SW480 (cell line): ENCODE data around the gene ERICH3.

Experiments
- DNase-seq: peaks from one replicate; pipeline ENCODE4 v3.0.0-alpha.2; 2016; ENCODE audit warnings: low spot score

The ERICH3 gene

GRCh38 chr1:74673351-74674111 lies at the start of gene ERICH3:
ERICH3 (minus strand) TSS chr1:74673792; CDS start chr1:74673519, 273 bp downstream.
- DNase-seq, result no peak

- DNase-seq, result no peak
Measured at GRCh38 chr1:74717626-74718025, 44.0 kb upstream of the ERICH3 start.

DNA sequence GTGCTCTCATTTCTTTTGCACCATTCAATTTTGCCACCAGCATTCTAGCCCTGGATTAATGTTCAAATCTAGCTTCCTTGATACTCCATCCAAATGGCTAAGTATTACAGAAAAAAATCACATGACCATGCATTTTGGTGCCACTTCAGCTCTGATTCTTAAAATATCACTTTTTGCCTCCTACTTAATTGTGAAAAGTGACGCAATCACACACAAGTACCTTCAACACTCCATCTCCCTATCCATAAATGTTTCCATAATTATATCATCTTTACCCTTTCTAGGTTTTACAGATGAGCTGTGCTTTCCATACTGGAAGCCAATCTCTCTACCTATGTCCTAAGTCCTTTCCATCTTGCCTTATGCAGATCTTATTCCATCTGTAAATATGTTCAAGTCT lies 43.2 kb upstream of the ERICH3 start:
- DNase-seq, result no peak

GRCh38 chr1:74715806-74716205 lies 42.2 kb upstream of the ERICH3 start:
- no peak for DNase-seq

DNA sequence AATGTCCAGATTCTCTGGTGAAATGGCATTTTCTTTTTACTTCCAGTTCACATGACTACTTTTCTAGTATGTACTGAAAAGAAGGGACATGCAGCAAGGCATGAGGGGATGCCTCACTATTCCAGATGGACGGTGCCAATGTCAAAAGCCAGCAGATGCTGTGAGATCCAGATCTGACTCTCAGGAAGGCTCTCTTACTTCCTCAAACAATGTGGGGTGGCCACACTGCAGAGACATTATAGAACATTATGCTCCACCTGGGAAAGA lies 41.6 kb upstream of the ERICH3 start:
- no peak for DNase-seq

GRCh38 chr1:74714429-74715235 lies 41.0 kb upstream of the ERICH3 start:
- DNase-seq, result no peak

- DNase-seq, result no peak
Measured at GRCh38 chr1:74713849-74714248, 40.3 kb upstream of the ERICH3 start.

DNA sequence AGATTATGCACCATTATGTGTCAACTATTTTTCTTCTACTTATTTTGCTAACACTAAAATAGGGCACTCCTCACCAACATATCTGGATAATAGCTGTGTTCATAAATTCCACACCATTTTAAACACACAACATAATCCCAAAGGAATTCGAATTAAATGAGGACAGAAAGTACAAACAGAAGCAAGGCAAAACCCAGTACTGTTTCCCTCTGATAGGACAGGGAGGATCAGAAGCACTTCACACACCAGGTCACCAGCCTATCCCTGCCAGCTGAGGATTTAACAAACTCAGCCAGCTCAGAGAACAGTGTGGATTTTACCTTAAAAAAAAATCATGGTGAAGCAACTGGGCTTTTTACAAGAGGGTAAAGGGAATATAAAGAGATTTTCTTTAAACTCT lies 39.3 kb upstream of the ERICH3 start:
- DNase-seq, result no peak

GRCh38 chr1:74703386-74704182 lies 30.0 kb upstream of the ERICH3 start:
- DNase-seq, result no peak

DNA sequence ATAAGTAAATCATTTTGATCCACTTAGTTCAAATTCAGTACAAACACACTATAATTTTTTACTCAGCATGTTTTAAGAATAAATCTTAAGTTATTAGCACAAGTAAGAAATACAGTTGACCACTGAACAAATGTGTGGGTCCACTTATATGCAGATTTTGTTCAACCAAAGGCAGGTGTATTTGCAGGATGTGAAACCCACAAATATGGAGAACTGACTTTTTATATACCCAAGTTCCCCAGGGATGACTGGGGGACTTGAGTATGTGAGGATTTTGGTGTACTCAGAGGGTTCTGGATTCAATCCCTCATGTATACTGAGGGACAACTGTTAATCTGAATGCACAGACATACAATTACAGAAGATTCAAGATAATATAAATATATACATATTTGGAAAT lies 25.7 kb upstream of the ERICH3 start:
- no peak for DNase-seq

GRCh38 chr1:74697832-74698231 lies 24.2 kb upstream of the ERICH3 start:
- no peak for DNase-seq

DNA sequence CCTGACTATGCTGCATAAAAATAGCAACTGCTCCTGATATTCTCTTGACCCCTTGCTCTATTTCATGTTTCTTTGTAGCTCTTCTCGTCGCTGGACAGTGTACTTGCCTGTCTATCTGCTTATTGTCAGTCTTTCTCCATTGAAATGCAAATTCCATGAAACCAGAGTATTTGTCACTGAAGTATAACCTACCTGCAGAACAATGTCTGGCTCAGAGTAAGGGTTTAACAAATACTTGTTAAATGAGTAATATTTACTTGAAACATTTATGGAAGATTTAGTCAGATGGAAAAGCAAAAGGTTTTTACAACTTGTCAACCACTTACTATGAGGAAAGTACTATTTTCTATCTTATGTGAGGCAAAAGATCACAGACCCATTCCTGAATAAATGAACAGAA lies 19.9 kb upstream of the ERICH3 start:
- no peak for DNase-seq

DNA sequence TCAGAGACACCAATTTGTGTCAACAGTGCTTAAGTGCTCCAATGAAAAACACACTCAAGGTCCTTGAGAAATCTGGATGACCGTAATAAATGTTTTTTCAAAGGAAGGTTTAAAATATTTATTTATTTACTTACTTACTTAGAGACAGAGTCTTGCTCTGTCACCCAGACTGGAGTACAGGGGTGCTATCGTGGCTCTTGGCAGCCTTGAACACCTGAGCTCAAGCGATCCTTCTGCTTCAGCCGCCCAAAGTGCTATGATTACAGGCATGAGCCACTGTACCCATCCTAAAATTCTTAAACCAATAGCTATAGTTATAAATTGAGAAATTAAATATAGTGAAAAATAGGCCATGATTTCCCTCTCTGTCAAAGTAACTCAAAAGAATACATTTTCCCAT lies 17.3 kb upstream of the ERICH3 start:
- DNase-seq, result no peak

DNA sequence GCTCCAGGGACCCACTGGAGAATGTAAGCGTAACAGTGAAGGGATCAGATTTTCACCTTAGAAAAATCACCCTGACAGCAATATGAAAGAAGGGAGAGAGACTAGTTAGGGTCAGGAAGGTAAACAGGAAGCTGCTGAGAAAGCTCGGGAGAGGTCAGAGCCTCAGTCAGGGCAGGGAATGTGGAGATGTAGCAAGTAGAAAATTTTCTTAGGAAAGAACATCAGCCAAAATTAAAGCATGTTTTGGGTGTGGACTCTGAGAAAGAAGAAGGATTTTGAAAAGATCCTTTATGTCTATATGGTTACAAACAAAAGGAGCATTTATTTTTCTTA lies 16.7 kb upstream of the ERICH3 start:
- DNase-seq, result no peak

- DNase-seq, result peak; percentile 41
Measured at GRCh38 chr1:74689621-74690363, 16.2 kb upstream of the ERICH3 start.

- DNase-seq, result no peak
Measured at GRCh38 chr1:74686928-74687327, 13.3 kb upstream of the ERICH3 start.

- DNase-seq, result no peak
Measured at GRCh38 chr1:74684301-74684700, 10.7 kb upstream of the ERICH3 start.

- DNase-seq, result no peak
Measured at GRCh38 chr1:74683656-74684055, 10.1 kb upstream of the ERICH3 start.

DNA sequence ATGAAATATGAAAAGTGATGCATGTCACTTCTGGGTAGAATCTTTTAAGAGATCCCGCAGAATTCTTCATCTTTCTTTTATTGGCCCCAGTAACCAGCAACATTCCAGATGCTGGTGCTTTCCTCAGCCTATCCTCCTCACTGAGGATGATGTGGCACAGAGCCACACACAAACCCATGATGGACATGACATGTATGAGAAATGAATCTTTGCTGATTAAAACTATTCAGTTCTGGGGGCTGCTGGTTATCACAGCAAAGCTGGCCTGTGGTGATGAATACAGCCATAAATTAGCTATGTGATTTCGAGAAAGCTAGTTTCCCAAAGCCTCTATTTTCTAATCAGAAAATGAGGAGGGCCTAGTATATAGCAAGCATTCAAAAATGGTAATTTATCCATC lies 8.3 kb upstream of the ERICH3 start:
- no peak for DNase-seq

DNA sequence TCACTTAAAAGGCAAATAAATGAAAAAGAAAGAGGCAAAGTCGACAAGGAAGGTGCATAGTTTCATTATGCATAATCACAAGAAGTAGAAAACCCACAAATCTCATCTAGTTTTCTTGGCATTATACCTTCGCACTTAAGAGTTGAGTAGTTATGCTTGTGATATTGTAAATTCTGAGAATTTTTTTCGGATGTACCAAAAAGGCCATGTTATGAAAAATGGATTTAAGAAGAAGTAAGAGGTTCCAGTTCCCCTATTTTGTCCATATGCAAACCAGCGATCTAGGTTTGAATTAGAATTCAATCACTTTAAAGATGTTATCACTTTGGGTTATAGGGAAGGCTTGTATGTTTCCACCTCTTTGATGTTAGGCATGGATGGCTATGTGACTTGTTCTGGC lies 7.9 kb upstream of the ERICH3 start:
- DNase-seq, result no peak

- DNase-seq, result no peak
Measured at GRCh38 chr1:74681001-74681400, 7.4 kb upstream of the ERICH3 start.

DNA sequence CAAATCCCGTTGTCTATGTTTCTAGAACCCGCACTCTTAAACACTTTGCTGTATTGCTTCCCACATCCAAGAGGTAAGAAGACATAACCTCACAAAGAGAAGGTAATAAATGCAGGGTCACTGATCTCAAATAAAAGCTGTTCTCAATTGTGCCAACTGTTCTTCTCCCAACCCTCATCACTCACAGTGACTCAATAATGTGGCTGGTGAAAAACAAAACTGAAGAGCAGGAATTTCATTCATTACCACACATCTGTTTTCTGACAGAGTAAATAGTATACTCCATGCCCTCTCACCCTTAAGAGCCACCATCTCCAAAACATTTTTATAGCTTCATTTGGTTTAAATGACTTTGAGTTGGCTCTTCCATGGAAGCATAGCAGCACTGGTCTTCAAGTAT lies 6.2 kb upstream of the ERICH3 start:
- no peak for DNase-seq
